GM12878 (cell line): ENCODE data around the gene LIN7C. TPM values are rescaled to one million over a fixed set of nuclear protein-coding genes. Genes with fewer than 3 reads are reported as not detected.
A peak's percentile ranks its signal among the peaks of the same experiment; 100 is the strongest.

Source experiments
- ATAC-seq: fragments of 200-7000 bp; cut with Tn5 transposase; 3 replicates; pipeline ENCODE4 v1.9.1; 2020; ENCODE audit warnings: mild to moderate bottlenecking, moderate library complexity
- Bru-seq: library from RNA; stranded (reverse); fragments of 400-500 nt; gene quantifications from one replicate; lab custom pipeline; 2021; lab: Mats Ljungman, UMichigan
- BruChase-seq, 2 experiments: library from RNA; stranded (reverse); fragments of 400-500 nt; gene quantifications; one replicate each; lab custom pipeline; 2021; lab: Mats Ljungman, UMichigan
- BruUV-seq: library from RNA; stranded (reverse); fragments of 400-500 nt; replicated peaks from 2 replicates; lab custom pipeline; 2021; lab: Mats Ljungman, UMichigan
- CTCF ChIA-PET: fragments of 300-600 bp; sonication (Branson Sonifier 250); formaldehyde crosslinking; extraction: SDS; loops from one replicate; lab custom pipeline; 2021; ENCODE audit warnings: inconsistent platforms; lab: Yijun Ruan, JAX
- POLR2A ChIA-PET: fragments of 350-600 bp; formaldehyde crosslinking; extraction: SDS; loops from one replicate; lab custom pipeline; 2021; ENCODE audit warnings: inconsistent platforms; lab: Charles Lee
- RAD21 ChIA-PET: fragments of 300-600 bp; sonication (Branson Sonifier 250); formaldehyde crosslinking; loops from one replicate; lab custom pipeline; 2023; ENCODE audit warnings: antibody characterized with exemption; ENCODE audit not compliant: unreplicated experiment; lab: Charles Lee
- SMC1A ChIA-PET: fragments of 300-600 bp; sonication (Branson Sonifier 250); formaldehyde crosslinking; loops from one replicate; lab custom pipeline; 2023; ENCODE audit not compliant: unreplicated experiment, uncharacterized antibody; lab: Charles Lee
- DNase-seq: peaks from one replicate; pipeline ENCODE4 v3.0.0-alpha.2; 2011; ENCODE audit warnings: low read depth, low spot score
- FAIRE-seq: peaks from 3 replicates; lab custom pipeline; 2011; peaks lifted over from hg19 to GRCh38; lab: Jason Lieb, UNC
- H2AFZ ChIP-seq: 2 replicates; pipeline ENCODE4 v1.6.0; 2011; ENCODE audit warnings: low read depth, low read length, control low read depth; ENCODE audit not compliant: control insufficient read depth
- H3K27ac ChIP-seq: 2 replicates; pipeline ENCODE4 v1.5.1; 2011; ENCODE audit warnings: control low read depth; ENCODE audit not compliant: control insufficient read depth, insufficient read depth
- H3K27me3 ChIP-seq, 2 experiments: replicated peaks in 1 of 2; 2 replicates each; pipeline versions ENCODE4 v1.6.0 to v1.6.1; 2011; ENCODE audit warnings: low read length in 1 of 2; ENCODE audit not compliant: control insufficient read depth in 2 of 2, insufficient read depth in 2 of 2
- H3K36me3 ChIP-seq, 2 experiments: 2 replicates each; pipeline ENCODE4 v1.5.1; 2011; ENCODE audit warnings: low read length in 1 of 2; ENCODE audit not compliant: control insufficient read depth in 2 of 2, insufficient read depth in 2 of 2
- H3K4me1 ChIP-seq: 2 replicates; pipeline ENCODE4 v1.6.1; 2011; ENCODE audit warnings: mild to moderate bottlenecking, low read length, moderate library complexity, mixed read lengths; ENCODE audit not compliant: control insufficient read depth, insufficient read depth
- H3K4me2 ChIP-seq: 2 replicates; pipeline ENCODE4 v1.6.0; 2011; ENCODE audit warnings: control low read depth; ENCODE audit not compliant: control insufficient read depth, insufficient read depth
- H3K4me3 ChIP-seq: fragments of 200-600 bp; sonication (generic); 2 replicates; pipeline ENCODE4 v1.5.1; 2016
- H3K79me2 ChIP-seq: 2 replicates; pipeline ENCODE4 v1.6.0; 2011; ENCODE audit warnings: low read length; ENCODE audit not compliant: control insufficient read depth, insufficient read depth
- H3K9ac ChIP-seq: 2 replicates; pipeline ENCODE4 v1.8.0; 2011; ENCODE audit warnings: low read length, control low read depth, mixed read lengths; ENCODE audit not compliant: control insufficient read depth, insufficient read depth
- H3K9me3 ChIP-seq: replicated peaks from 3 replicates; pipeline ENCODE4 v1.5.1; 2011; ENCODE audit warnings: mild to moderate bottlenecking, low read length; ENCODE audit not compliant: control insufficient read depth, insufficient read depth
- H4K20me1 ChIP-seq: 2 replicates; pipeline ENCODE4 v1.6.0; 2011; ENCODE audit not compliant: control insufficient read depth, insufficient read depth
- CBFB ChIP-seq: IDR thresholded peaks from 2 replicates; pipeline ENCODE4 v1.6.1; 2016; ENCODE audit warnings: antibody characterized with exemption, low read depth
- CBX3 ChIP-seq: fragments of 200-600 bp; sonication (generic); IDR thresholded peaks from 2 replicates; pipeline ENCODE4 v1.6.1; 2016; ENCODE audit warnings: low read depth, borderline replicate concordance
- GABPA ChIP-seq: IDR thresholded peaks from 2 replicates; pipeline ENCODE4 v1.6.1; 2014; ENCODE audit warnings: antibody characterized with exemption, low read depth, mild to moderate bottlenecking, inconsistent platforms
- MEF2B ChIP-seq: fragments of 450-650 bp; IDR thresholded peaks from 2 replicates; pipeline ENCODE4 v1.6.1; 2018; ENCODE audit warnings: mild to moderate bottlenecking, moderate library complexity; ENCODE audit not compliant: partially characterized antibody, poor library complexity, severe bottlenecking
- POLR2AphosphoS2 ChIP-seq: IDR thresholded peaks from 2 replicates; pipeline ENCODE4 v1.6.1; 2011; ENCODE audit warnings: low read depth, mild to moderate bottlenecking, low read length, improper control_type of control experiment, moderate library complexity
- POU2F2 ChIP-seq: IDR thresholded peaks from 3 replicates; pipeline ENCODE4 v1.6.1; 2011; ENCODE audit warnings: low read depth, mild to moderate bottlenecking, low read length, borderline replicate concordance
- RAD21 ChIP-seq: IDR thresholded peaks from 2 replicates; pipeline ENCODE4 v1.6.1; 2011; ENCODE audit warnings: mild to moderate bottlenecking, low read depth, low read length, moderate library complexity; ENCODE audit not compliant: insufficient read depth
- SREBF2 ChIP-seq: IDR thresholded peaks from 2 replicates; pipeline ENCODE4 v1.6.1; 2012; ENCODE audit warnings: mild to moderate bottlenecking, low read length
- TCF12 ChIP-seq: IDR thresholded peaks from 2 replicates; pipeline ENCODE4 v1.6.1; 2011; ENCODE audit warnings: low read depth, mild to moderate bottlenecking, low read length
- ZZZ3 ChIP-seq: IDR thresholded peaks from 2 replicates; pipeline ENCODE4 v1.6.1; 2011; ENCODE audit warnings: low read depth; ENCODE audit not compliant: control insufficient read depth, insufficient read length
- WGBS: methylation state at CpG from one replicate; pipeline ENCODE4 v1.1.6; 2016; ENCODE audit warnings: low lambda C conversion rate; ENCODE audit not compliant: insufficient replicate concordance, insufficient coverage; ENCODE audit errors: missing lambda C conversion rate; 5-methylcytosine and 5-hydroxymethylcytosine counted together
- in situ Hi-C: fragments of 300-500 bp; cut with MboI; formaldehyde crosslinking; loops from 9 replicates; pipeline ENCODE4 v1.14.3; 2018; ENCODE audit warnings: mixed read lengths
- intact Hi-C: fragments of 100-400 bp; cut with micrococcal nuclease; formaldehyde crosslinking; loops from one replicate; pipeline ENCODE4 v1.14.2; 2022; ENCODE audit not compliant: unreplicated experiment
- long read RNA-seq, 2 experiments: library from polyadenylated mRNA; unstranded; transcript quantifications; one replicate each; pipeline ENCODE4 v2.0.0, GENCODE V29; 2019 to 2020
- polyA minus RNA-seq, 3 experiments: library from RNA; depleted of rRNA, polyadenylated mRNA; stranded (reverse); fragments of >200 nt; gene quantifications; 2 replicates each; pipeline ENCODE4 v1.2.3, GENCODE V29; 2011
- polyA plus RNA-seq, 11 experiments: library from polyadenylated mRNA; depleted of rRNA in 4 of 11; unstranded in 6 of 11; stranded (reverse) in 5 of 11; fragments of >200 nt; fragmentation: Nextera tagmentation in 4 of 11; fragmentation: Illumina TruSeq in 1 of 11; extraction: Ambion mirVana in 4 of 11; extraction: Trizol in 1 of 11; gene quantifications; 1 replicate in 1 of 11; 2 replicates in 10 of 11; pipeline versions ENCODE4 v1.2.1 to v1.2.3, GENCODE V29; 2011 to 2016; ENCODE audit warnings: inconsistent platforms in 2 of 11, missing spikeins in 2 of 11, low read depth in 1 of 11
- total RNA-seq, 4 experiments: library from RNA; depleted of rRNA in 3 of 4; stranded (reverse); fragments of >200 nt in 3 of 4; fragmentation: Illumina TruSeq in 1 of 4; extraction: Trizol in 1 of 4; gene quantifications; 2 replicates each; pipeline versions ENCODE4 v1.2.1 to v1.2.3, GENCODE V29; 2013 to 2021
- TF ChIP-seq, protein P1 (sequence below): fragments of 450-650 bp; IDR thresholded peaks from 2 replicates; pipeline ENCODE4 v1.6.1; 2018; ENCODE audit warnings: mild to moderate bottlenecking, low read depth, moderate library complexity; ENCODE audit not compliant: partially characterized antibody
- TF ChIP-seq, protein P2 (sequence below): fragments of 450-650 bp; IDR thresholded peaks from 2 replicates; pipeline ENCODE4 v1.6.1; 2017; ENCODE audit warnings: low read depth, mild to moderate bottlenecking, moderate library complexity

The LIN7C gene, protein sequence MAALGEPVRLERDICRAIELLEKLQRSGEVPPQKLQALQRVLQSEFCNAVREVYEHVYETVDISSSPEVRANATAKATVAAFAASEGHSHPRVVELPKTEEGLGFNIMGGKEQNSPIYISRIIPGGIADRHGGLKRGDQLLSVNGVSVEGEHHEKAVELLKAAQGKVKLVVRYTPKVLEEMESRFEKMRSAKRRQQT
- total RNA-seq (2013; cell fraction: nucleolus; rRNA removed) = 24.8 and 26.2 TPM in 2 replicates
- 13.8 and 18.6 TPM in 2 replicates for total RNA-seq (2014; rRNA removed)
- 21.2 and 22.2 TPM in 2 replicates for total RNA-seq (2014; rRNA removed; fragmentation: Illumina TruSeq; extraction: Trizol)
- total RNA-seq (2021) = 14.9 and 16.3 TPM in 2 replicates
- polyA plus RNA-seq (2011; ENCODE audit: low read depth) = 4.3 TPM
- polyA plus RNA-seq (2011; rRNA removed) = 13.8 and 21.4 TPM in 2 replicates
- 5.2 and 8.2 TPM in 2 replicates for polyA plus RNA-seq (2011; cell fraction: cytosol; rRNA removed)
- 3.6 and 4.3 TPM in 2 replicates for polyA plus RNA-seq (2011; cell fraction: nucleus; rRNA removed)
- polyA plus RNA-seq (2012) = 7.1 and 7.2 TPM in 2 replicates
- 7.7 and 11.7 TPM in 2 replicates for polyA plus RNA-seq (2014; fragmentation: Illumina TruSeq; extraction: Trizol)
- polyA plus RNA-seq (2014; fragmentation: Nextera tagmentation; extraction: Ambion mirVana) = 10 to 100 TPM in 1 of 2 experiments, 1 to 10 TPM in 1; 6.0 to 23.7 TPM
- 9.0 and 10.4 TPM in 2 replicates for polyA plus RNA-seq (2014; rRNA removed)
- polyA plus RNA-seq (2016; fragmentation: Nextera tagmentation; extraction: Ambion mirVana) = 10 to 100 TPM; 18.7 to 20.5 TPM
- polyA minus RNA-seq (2011; rRNA and poly(A)+ RNA removed) = 6.8 and 8.3 TPM in 2 replicates
- polyA minus RNA-seq (2011; cell fraction: cytosol; rRNA and poly(A)+ RNA removed) = 6.4 and 7.6 TPM in 2 replicates
- 5.6 and 9.4 TPM in 2 replicates for polyA minus RNA-seq (2011; cell fraction: nucleus; rRNA and poly(A)+ RNA removed)
- Bru-seq, nascent RNA = percentile 95 among the genes with signal in this experiment
- percentile 98 among the genes with signal in this experiment for BruChase-seq, experiment 1, labeled RNA remaining after a 6-hour chase
- BruChase-seq, experiment 2, labeled RNA remaining after a 2-hour chase = percentile 99 among the genes with signal in this experiment
- long read RNA-seq, experiment 1, full-length matches to known transcripts = 7 of 9 reads
- long read RNA-seq, experiment 1, partial matches to known transcripts = 1 of 9 reads
- long read RNA-seq, experiment 1, other reads (novel, unspliced or antisense) = 1 of 9 reads
- long read RNA-seq, experiment 2, full-length matches to known transcripts = 92 of 100 reads
- long read RNA-seq, experiment 2, partial matches to known transcripts = 3 of 100 reads
- long read RNA-seq, experiment 2, other reads (novel, unspliced or antisense) = 5 of 100 reads

DNA sequence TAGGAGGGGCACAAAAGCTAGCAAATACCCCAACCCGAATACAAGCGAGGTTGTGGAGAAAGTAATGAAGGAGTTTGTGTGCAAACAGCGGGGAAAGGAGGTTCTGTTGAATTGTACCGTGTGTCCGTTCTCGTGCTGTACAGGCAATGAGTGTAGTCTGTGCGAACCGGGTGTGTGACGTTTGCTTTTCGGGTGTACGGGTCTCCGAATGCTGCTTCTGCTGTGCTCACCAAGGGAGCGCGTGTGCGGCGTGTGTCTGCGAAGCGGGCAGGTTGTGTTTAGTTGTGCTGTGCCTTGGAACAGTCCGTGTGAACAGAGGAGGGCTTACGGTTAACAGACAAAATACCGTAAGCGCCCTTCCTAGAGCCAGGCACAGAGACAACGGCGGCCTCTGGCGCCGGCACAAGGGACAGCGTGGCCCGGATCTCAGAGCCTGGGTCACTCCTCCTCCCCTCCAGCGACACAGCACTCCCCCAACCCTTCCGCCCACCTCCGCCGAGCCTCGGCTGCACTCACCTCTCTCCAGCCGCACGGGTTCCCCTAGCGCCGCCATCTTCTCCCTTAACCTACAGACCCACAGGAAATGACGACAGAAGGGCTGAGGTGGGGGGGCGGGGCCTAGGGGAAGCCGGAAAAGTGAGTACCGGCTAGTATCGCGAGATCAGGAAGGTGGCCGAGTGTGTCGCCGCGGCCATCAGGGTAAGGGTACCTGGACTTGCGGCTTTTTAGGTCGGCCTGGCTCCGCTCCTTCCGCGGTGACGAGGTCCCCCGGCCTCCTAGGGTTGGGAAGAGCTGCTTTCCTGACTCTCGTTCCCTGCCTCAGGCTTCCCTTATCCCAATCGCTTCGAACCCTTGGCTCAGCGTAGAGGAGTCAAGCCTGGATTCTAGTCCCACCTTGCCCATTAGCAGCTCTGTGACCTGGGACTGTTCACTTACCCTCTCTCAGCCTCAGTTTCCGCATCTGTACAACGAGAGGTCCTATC is at the start of gene LIN7C:
LIN7C (minus strand) TSS at position 570 of the 983 bp plus-strand sequence; CDS start at position 553, 17 bp downstream.
- ChIA-PET CTCF (interaction anchor here (0.9 to 5.0 kb wide), 3 partner anchors 9 to 21 kb away, joined by 3 to 40 read pairs (median 3); no protein-coding TSS in a partner anchor), SMC1A (interaction anchor here (0.7 to 1.4 kb wide), 4 partner anchors 14 to 319 kb away, joined by 3 to 5 read pairs (median 4); no protein-coding TSS in a partner anchor), POLR2A (no interaction called here), RAD21 (no interaction called here)
- peaks cover 40% of the 10 kb centered on the region for H3K79me2 ChIP-seq
- H3K9me3 ChIP-seq = no peaks in the 10 kb centered on the region
- ATAC-seq = peak; percentile 94
- WGBS = 2% methylated on average over 56 of the region's 60 CpGs
- H3K4me1 ChIP-seq = peaks cover 4% of the 10 kb centered on the region; the same call in 1 of the 2 replicates
- no peaks in the 10 kb centered on the region for H3K27me3 ChIP-seq
- peak within 1 kb of the TSS; percentile 88 for H3K4me2 ChIP-seq
- intact Hi-C loops = loop anchor here (2.0 to 10.0 kb wide), 2 partner anchors 272 to 1828 kb away; no protein-coding TSS in a partner anchor
- no peaks in the 10 kb centered on the region for H4K20me1 ChIP-seq
- 0 out of 4 replicates have a peak, but pooled peaks cover 0 to under 1% of the 10 kb centered on the region in 2 experiments for H3K36me3 ChIP-seq
- DNase-seq = peak; percentile 80
- TSS peak; percentile 88 for BruUV-seq
- H3K27ac ChIP-seq = peak within 1 kb of the TSS; percentile 92
- peak within 1 kb of the TSS; percentile 95 for H3K4me3 ChIP-seq
- peak within 1 kb of the TSS; percentile 100 for H2AFZ ChIP-seq
- FAIRE-seq = peak; percentile 27
- peak within 1 kb of the TSS; percentile 95 for H3K9ac ChIP-seq
- in situ Hi-C loops = no loop called here
- TF ChIP-seq, protein P1, sequence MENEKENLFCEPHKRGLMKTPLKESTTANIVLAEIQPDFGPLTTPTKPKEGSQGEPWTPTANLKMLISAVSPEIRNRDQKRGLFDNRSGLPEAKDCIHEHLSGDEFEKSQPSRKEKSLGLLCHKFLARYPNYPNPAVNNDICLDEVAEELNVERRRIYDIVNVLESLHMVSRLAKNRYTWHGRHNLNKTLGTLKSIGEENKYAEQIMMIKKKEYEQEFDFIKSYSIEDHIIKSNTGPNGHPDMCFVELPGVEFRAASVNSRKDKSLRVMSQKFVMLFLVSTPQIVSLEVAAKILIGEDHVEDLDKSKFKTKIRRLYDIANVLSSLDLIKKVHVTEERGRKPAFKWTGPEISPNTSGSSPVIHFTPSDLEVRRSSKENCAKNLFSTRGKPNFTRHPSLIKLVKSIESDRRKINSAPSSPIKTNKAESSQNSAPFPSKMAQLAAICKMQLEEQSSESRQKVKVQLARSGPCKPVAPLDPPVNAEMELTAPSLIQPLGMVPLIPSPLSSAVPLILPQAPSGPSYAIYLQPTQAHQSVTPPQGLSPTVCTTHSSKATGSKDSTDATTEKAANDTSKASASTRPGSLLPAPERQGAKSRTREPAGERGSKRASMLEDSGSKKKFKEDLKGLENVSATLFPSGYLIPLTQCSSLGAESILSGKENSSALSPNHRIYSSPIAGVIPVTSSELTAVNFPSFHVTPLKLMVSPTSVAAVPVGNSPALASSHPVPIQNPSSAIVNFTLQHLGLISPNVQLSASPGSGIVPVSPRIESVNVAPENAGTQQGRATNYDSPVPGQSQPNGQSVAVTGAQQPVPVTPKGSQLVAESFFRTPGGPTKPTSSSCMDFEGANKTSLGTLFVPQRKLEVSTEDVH = no peak
- TF ChIP-seq POU2F2 (peak; percentile 85; the same call in 2 of the 3 replicates), POLR2AphosphoS2 (peak; percentile 94), CBX3 (no peak), RAD21 (no peak), ZZZ3 (no peak), CBFB (peak; percentile 97), TCF12 (peak; percentile 54; the same call in 1 of the 2 replicates), MEF2B (peak; percentile 14), SREBF2 (no peak), GABPA (peak; percentile 90)
- TF ChIP-seq, protein P2, sequence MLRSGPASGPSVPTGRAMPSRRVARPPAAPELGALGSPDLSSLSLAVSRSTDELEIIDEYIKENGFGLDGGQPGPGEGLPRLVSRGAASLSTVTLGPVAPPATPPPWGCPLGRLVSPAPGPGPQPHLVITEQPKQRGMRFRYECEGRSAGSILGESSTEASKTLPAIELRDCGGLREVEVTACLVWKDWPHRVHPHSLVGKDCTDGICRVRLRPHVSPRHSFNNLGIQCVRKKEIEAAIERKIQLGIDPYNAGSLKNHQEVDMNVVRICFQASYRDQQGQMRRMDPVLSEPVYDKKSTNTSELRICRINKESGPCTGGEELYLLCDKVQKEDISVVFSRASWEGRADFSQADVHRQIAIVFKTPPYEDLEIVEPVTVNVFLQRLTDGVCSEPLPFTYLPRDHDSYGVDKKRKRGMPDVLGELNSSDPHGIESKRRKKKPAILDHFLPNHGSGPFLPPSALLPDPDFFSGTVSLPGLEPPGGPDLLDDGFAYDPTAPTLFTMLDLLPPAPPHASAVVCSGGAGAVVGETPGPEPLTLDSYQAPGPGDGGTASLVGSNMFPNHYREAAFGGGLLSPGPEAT = peak; percentile 84
